GM19193 (cell line): ENCODE measurements around the gene KRTAP12-4.

Experiments
- POLR2A ChIP-seq: IDR thresholded peaks from 4 replicates; pipeline ENCODE4 v1.6.1; 2011; ENCODE audit not compliant: insufficient read depth, insufficient read length; ENCODE audit errors: extremely low read depth

Gene KRTAP12-4

GRCh38 chr21:44667612-44668011 lies 13.2 kb upstream of the KRTAP12-4 start:
- no peak for TF ChIP-seq POLR2A

DNA sequence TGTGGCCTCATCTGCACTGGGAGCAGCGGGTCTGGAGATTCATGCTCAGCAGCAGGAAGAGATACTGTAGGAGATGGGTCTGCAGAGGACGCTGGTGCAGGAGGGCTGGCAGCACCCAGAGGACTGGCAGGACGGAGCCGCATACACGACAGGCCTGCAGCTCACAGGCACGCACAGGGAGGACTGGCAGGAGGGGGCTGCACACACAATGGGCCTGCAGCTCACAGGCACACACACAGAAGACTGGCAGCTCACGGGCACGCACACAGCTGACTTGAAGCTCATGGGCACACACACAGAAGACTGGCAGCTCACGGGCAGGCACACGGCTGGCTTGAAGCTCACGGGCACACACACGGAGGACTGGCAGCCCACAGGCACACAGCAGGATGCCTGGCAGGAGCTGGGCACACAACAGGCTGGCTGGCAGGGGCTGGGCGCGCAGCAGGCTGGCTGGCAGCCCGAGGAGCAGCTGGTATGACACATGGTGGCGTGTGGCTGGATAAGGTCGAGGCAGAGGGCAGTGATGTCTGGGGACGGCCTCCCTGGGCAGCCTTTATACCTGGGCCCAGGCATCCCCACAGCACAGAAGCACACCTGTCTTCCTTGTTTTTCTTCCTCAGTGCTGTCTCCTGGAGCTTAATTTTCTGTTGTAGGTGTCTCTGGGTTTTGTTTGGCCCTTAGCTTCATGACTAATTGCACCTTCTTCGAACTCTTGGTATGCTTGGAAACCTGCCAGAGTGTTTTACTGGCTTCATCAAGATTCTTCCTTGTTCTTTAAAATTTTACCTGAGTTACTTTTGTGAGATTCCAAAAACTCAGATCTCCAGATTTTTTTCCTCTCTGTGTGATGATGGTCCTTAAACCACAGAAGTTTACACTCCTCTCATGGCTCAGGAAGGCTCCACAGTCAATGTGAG lies 12.2 kb upstream of the KRTAP12-4 start, which contains the start of gene KRTAP12-2:
KRTAP12-2 (minus strand) TSS at position 527 of the 920 bp plus-strand sequence; CDS start at position 486, 41 bp downstream.
- no peak for TF ChIP-seq POLR2A

GRCh38 chr21:44664691-44665090 lies 10.2 kb upstream of the KRTAP12-4 start:
- TF ChIP-seq POLR2A = no peak

DNA sequence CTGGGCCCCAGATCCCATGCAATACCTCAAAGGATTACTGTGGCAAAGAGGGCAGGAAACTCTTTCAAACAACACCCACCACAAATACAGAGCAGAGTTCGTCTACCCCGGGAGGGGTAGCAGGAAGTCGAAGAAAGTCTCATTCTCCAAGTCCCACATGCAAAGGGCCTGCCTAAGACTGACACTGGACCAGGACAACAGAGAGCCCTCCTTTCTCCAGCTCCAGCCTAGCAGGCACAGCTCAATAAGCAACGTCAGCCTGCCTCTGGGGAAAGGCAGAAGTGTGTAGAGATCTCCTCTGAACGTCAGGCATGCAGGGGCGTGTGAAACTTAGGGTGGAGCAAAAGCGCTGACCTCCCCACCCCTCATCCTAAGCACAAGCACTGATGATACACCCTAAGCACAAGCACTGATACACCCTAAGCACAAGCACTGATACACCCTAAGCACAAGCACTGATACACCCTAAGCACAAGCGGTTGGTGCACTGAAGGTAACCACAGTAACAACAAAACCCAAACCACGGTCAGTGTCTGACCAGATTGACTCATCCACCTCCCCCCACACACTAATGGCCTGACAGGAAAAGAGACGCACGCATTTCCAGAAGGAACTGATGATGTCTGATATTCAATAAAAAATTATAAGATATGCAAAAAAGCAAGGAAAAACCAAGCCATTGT lies 4.6 kb upstream of the KRTAP12-4 start:
- TF ChIP-seq POLR2A = no peak

DNA sequence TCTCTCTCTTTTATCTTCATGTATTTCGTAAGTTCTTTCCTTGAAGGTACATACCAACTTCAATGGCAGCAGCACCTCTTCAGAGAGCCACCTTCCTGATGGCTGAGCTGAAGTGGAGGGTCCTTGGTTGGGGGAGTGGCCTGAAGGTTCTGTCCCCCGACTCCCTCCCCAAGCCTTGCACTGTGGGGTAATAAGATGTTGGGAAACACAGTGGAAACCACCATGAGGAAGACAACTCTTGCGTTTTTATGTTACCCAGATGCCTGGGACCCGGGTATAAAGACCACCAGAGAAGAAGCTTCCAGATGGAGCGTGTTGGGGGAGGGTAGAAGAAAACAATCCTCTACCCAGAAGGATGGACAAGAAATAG lies 4.1 kb upstream of the KRTAP12-4 start:
- no peak for TF ChIP-seq POLR2A

- TF ChIP-seq POLR2A = no peak
These were observed 3.4 kb upstream of the KRTAP12-4 start, which contains the start of gene KRTAP12-3 for GRCh38 chr21:44657635-44658540. KRTAP12-3 (plus strand) TSS chr21:44657932; CDS start chr21:44657980, 48 bp downstream.

DNA sequence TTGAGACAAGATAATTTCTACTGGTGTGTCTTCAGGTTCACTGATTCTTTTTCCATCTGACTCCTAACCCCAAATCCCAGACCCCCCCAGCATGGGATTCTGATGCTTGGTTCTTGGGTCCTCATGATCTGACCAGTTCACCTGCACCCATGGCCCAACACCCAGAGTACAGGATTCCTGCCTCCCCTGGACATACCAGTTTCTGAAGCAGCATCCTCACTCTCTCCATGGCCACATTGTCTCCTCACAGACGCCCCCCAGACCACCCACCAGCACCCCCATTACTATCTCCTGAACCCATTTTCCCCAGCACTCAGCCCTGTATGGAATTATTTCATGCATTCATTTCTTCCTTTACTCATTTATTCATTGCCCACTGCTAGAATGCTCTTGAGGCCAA lies 2.4 kb upstream of the KRTAP12-4 start:
- no peak for TF ChIP-seq POLR2A

- no peak for TF ChIP-seq POLR2A
These were observed 543 bp downstream of the KRTAP12-4 start for GRCh38 chr21:44653656-44654575.

GRCh38 chr21:44653123-44653522 lies 1.3 kb downstream of the KRTAP12-4 start:
- no peak for TF ChIP-seq POLR2A

GRCh38 chr21:44650973-44651675 lies 3.3 kb downstream of the KRTAP12-4 start:
- no peak for TF ChIP-seq POLR2A

DNA sequence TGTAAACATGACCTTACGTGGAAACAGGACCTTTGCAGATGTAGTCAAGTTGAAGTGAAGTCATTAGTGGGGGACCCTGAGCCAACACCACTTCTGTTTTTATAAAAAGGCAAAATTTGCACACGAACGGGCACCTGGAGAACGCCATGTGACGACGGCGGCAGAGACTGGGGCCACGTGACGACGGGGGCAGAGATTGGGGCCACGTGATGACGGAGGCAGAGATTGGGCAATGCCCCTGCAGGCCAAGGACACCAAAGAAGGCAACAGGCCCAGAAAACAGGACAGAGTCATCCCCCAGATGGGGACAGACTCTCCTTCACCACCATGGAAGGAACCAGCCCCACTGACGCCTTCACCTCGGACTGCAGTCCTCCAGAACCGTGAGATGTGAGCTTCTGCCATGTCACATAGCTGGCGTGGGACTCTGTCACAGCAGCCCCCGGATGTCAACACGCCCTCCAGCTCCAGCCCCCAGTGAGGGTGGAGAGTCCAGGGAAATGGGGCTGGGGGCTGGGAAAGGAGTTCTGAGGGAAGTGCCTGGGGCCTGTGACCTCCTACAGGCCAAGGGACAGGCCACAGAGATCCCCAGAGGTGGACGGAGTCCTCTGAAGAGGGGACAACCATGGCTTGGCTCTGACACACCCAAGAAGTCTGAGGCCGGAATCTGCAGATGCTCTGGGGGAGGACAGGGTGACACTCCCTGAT lies 4.0 kb downstream of the KRTAP12-4 start:
- no peak for TF ChIP-seq POLR2A

DNA sequence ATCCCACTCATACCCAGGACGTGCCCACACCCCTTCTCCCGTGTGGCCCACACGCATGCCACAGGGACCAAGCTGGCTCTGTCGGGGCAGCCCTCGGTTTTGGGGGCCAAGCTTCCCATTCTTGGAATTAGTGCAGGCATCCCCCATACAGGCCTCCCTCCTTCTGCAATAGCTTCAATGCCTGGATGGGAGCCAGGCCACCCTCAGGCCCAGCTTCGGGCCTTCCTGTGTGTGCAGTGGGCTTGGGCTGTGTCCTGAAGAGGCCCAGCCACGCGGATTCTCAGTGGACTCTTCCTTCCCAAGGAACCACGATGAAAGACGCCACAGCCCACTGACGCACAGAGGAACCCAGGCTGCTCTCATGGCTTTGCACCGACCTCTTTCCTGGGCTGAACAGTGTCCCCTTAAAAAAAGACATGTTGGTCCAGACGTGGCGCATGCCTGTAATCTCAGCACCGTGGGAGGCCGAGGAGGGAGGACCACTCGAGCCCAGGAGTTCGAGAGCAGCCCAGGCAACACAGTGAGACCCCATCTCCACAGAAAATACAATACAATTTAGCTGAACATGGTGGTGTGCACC lies 4.8 kb downstream of the KRTAP12-4 start:
- no peak for TF ChIP-seq POLR2A
